AG04449 (cell line): Measurements from ENCODE around the gene TMEM208.
A peak's percentile ranks its signal among the peaks of the same experiment; 100 is the strongest.

Experiments
- CTCF ChIA-PET: fragments of 350-600 bp; formaldehyde crosslinking; extraction: SDS; loops from one replicate; lab custom pipeline; 2021; ENCODE audit warnings: antibody characterized with exemption; lab: Yijun Ruan, JAX
- POLR2A ChIA-PET: fragments of 400-600, 350-600 bp; formaldehyde crosslinking; extraction: SDS; loops from one replicate; lab custom pipeline; 2020; ENCODE audit warnings: antibody characterized with exemption, inconsistent platforms; lab: Yijun Ruan, JAX
- DNase-seq: peaks from one replicate; pipeline ENCODE4 v3.0.0-alpha.2; 2010; ENCODE audit warnings: low read depth, low spot score
- H3K4me3 ChIP-seq: 2 replicates; pipeline ENCODE4 v1.5.1; 2011; ENCODE audit warnings: low read depth, mild to moderate bottlenecking, control low read depth, low read length
- CTCF ChIP-seq: IDR thresholded peaks from one replicate; pipeline ENCODE4 v1.5.1; 2011; ENCODE audit warnings: mild to moderate bottlenecking, moderate library complexity, low read length, control low read depth, inconsistent platforms; ENCODE audit not compliant: insufficient read depth; ENCODE audit errors: missing control alignments

TMEM208 gene

DNA sequence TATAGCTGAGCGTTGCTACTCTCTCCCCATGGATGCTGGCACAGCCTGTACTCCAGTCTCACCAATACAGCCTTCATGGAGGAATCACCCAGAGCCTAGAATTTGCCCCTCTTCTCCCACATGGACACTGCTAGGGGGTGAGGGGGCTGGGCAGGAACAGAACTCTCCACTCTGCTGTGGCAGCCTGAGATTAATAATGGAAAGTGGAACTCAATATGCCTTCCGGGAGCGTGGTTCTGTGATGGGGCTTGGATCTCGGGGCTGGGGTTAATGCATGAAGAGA, 23.1 kb downstream of the TMEM208 start:
- DNase-seq: no peak
- TF ChIP-seq CTCF: no peak
- CTCF ChIA-PET: interaction anchor here (0.7 to 6.1 kb wide), 8 partner anchors 10 to 168 kb away, joined by 3 to 48 read pairs (median 3); no protein-coding TSS in a partner anchor
- peak overlapping the region; percentile 66 for H3K4me3 ChIP-seq
- POLR2A ChIA-PET: interaction anchor here (0.6 kb wide), 1 partner anchor 162 kb away, joined by 4 read pairs; no protein-coding TSS in a partner anchor

GRCh38 chr16:67252609-67253497, 25.9 kb downstream of the TMEM208 start:
- CTCF ChIA-PET: interaction anchor here (0.8 to 6.1 kb wide), 4 partner anchors 7 to 141 kb away, joined by 3 to 48 read pairs (median 4); partner anchors contain the start of gene TPPP3
- DNase-seq: no peak
- no peak for TF ChIP-seq CTCF
- POLR2A ChIA-PET: interaction anchor here (0.6 kb wide), 1 partner anchor 15 kb away, joined by 4 read pairs; no protein-coding TSS in a partner anchor
- no peak overlapping the region for H3K4me3 ChIP-seq

DNA sequence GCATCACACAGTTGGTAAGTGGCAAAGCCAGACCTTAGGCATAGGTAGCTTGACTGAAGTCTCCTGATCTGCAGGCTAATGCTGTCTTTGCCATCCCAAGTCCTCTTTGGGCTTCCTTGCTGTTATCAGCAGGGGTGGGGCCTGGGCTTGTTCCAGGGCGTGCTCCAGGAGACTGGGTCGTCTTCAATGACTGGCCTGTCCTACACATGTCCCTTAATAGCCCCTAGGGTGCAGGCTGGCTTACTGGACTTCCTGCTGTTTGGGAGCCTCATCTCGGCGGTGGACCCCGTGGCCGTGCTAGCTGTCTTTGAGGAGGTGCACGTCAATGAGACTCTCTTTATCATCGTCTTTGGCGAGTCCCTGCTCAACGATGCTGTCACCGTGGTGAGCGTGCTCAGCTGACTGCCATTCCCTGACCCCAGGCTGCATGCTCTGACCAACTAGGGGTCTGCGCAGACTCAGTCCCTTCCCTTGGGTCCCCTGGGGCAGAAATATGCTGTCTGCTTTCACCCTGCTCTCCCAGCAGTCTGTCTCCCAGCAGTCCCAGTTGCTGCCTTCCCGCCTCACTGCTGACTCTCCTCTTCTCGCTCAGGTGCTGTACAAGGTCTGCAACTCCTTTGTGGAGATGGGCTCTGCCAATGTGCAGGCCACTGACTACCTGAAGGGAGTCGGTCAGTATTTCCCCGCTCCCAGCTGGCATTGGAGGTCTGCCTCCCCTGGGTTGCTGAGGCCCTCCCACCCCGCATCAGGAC, 28.0 kb downstream of the TMEM208 start:
- DNase-seq: no peak
- TF ChIP-seq CTCF: no peak
- ChIA-PET CTCF (no interaction called here), POLR2A (no interaction called here)
- no peak overlapping the region for H3K4me3 ChIP-seq

DNA sequence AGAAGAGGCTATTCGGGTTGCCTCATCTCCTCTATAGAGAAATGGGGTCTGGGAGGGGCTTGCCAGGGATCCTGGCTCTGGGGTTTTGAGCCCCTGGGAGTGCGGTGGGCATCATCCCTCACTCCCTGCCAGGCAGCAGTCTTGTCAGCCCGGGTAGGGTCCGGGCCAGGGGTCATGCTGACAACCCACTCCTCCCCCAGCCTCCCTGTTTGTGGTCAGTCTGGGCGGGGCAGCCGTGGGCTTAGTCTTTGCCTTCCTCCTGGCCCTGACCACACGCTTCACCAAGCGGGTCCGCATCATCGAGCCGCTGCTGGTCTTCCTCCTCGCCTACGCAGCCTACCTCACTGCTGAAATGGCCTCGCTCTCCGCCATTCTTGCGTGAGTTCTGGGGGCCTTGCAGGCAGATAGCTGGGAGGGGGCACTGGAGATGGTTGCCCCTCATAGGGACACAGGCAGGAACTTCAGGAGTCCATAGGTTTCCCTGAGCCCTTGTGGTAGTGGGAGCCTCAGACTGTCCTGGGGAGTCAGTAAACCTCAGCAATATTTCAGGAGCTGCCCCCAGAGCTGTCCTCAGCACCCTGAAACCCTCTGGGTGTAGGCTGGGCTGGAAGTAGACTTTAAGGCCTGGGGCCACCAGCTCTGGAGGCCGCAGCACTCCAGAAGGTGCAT, 28.8 kb downstream of the TMEM208 start:
- no peak for DNase-seq
- CTCF ChIA-PET: interaction anchor here (0.8 kb wide), 1 partner anchor 12 kb away, joined by 3 read pairs; no protein-coding TSS in a partner anchor
- POLR2A ChIA-PET: no interaction called here
- no peak for TF ChIP-seq CTCF
- no peak overlapping the region for H3K4me3 ChIP-seq

DNA sequence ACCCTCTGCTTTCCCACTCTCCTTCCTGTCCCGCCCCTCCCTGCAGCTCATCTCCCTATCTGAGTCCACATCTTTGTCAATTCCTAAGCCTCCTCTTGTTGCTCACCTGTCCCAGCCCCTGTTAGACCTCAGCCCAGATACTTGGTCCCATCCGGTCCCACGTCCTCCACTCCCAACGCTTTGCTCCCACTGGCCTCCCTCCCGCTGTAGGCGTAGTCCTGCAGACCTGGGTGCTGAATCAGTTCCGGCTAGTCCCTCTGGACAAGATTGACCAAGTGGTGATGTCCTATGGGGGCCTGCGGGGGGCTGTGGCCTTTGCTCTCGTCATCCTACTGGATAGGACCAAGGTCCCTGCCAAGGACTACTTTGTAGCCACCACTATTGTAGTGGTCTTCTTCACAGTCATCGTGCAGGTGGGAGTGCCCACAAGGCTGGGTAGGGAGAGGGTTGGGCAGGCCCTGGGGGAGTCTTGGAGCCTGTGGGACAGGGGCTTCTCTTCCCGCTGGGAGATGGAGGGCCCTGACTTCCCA, 29.8 kb downstream of the TMEM208 start:
- CTCF ChIA-PET: interaction anchor here (0.8 to 5.4 kb wide), 5 partner anchors 10 to 226 kb away, joined by 3 to 66 read pairs (median 4); no protein-coding TSS in a partner anchor
- H3K4me3 ChIP-seq: no peak overlapping the region
- no peak for TF ChIP-seq CTCF
- POLR2A ChIA-PET: no interaction called here
- DNase-seq: no peak
